PFSK-1 (cell line): Measurements from ENCODE around the gene MIPEP.

ENCODE experiments used
- POLR2AphosphoS5 ChIP-seq: IDR thresholded peaks from 2 replicates; pipeline ENCODE4 v1.6.1; 2012; ENCODE audit warnings: low read depth, mild to moderate bottlenecking, control low read depth, low read length, moderate library complexity
- SIN3A ChIP-seq: IDR thresholded peaks from 2 replicates; pipeline ENCODE4 v1.6.1; 2012; ENCODE audit warnings: mild to moderate bottlenecking, low read length, moderate library complexity, borderline replicate concordance; ENCODE audit not compliant: insufficient read depth
- TAF1 ChIP-seq: IDR thresholded peaks from 2 replicates; pipeline ENCODE4 v1.6.1; 2012; ENCODE audit warnings: low read length, control low read depth, borderline replicate concordance; ENCODE audit not compliant: insufficient read depth
- TF ChIP-seq, protein P1 (sequence below), 2 experiments: IDR thresholded peaks; 2 replicates each; pipeline versions ENCODE4 v1.6.1 to v1.8.0; 2011 to 2012; ENCODE audit warnings: low read depth in 2 of 2, low read length in 2 of 2, control low read depth in 1 of 2, inconsistent platforms in 1 of 2, mild to moderate bottlenecking in 1 of 2, moderate library complexity in 1 of 2; ENCODE audit not compliant: insufficient read depth in 1 of 2

- TF ChIP-seq, protein P1, sequence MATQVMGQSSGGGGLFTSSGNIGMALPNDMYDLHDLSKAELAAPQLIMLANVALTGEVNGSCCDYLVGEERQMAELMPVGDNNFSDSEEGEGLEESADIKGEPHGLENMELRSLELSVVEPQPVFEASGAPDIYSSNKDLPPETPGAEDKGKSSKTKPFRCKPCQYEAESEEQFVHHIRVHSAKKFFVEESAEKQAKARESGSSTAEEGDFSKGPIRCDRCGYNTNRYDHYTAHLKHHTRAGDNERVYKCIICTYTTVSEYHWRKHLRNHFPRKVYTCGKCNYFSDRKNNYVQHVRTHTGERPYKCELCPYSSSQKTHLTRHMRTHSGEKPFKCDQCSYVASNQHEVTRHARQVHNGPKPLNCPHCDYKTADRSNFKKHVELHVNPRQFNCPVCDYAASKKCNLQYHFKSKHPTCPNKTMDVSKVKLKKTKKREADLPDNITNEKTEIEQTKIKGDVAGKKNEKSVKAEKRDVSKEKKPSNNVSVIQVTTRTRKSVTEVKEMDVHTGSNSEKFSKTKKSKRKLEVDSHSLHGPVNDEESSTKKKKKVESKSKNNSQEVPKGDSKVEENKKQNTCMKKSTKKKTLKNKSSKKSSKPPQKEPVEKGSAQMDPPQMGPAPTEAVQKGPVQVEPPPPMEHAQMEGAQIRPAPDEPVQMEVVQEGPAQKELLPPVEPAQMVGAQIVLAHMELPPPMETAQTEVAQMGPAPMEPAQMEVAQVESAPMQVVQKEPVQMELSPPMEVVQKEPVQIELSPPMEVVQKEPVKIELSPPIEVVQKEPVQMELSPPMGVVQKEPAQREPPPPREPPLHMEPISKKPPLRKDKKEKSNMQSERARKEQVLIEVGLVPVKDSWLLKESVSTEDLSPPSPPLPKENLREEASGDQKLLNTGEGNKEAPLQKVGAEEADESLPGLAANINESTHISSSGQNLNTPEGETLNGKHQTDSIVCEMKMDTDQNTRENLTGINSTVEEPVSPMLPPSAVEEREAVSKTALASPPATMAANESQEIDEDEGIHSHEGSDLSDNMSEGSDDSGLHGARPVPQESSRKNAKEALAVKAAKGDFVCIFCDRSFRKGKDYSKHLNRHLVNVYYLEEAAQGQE (IDR thresholded peaks at IDR 0.05; ENCODE audit: insufficient read depth in 1 of 2, low read depth in 2 of 2, low read length in 2 of 2): no peak
- TF ChIP-seq POLR2AphosphoS5: no peak
- TF ChIP-seq TAF1: no peak
- no peak for TF ChIP-seq SIN3A
These were observed 121.4 kb downstream of the MIPEP start for GRCh38 chr13:23767838-23768237.
